ENCODE results near the gene NBEA.

Gene NBEA

DNA sequence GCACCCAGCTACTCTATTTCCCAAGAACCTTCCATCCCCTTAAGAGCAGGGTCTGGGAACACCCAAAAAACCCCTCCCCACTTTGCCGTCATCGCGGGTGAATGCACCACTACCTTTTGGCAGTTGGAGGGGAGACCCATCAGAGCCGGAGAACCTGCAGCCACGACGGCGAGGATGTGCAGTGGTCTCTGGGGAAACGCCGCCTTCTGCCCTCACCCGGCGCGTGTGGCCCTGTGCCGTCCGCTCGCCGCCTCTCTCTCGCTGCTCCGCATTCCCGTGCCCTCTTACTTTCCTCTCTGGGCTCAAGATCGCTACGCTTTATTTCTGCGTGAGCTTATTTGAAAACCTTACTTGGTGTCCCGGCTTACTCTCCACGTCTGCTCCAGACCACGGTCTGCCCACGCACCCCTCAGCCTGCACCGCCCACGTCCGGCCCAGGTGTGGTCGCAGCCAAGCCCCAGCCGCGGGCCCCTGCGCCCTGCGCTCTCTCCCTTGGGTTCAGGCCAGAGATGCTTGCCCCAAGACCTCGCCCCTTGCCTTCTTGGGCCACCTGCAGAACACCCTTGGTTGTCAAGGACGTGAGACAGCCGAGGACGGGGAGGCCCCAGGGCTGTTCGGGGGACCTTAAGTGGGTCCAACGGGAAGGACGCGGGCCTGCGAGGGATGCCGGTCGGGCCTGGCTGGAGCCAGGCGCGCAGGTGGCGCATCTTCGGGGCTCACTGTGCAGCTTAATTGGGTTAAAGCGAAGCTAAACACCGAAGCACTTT lies 536.4 kb downstream of the NBEA start:
- peak; percentile 59 for DNase-seq

DNA sequence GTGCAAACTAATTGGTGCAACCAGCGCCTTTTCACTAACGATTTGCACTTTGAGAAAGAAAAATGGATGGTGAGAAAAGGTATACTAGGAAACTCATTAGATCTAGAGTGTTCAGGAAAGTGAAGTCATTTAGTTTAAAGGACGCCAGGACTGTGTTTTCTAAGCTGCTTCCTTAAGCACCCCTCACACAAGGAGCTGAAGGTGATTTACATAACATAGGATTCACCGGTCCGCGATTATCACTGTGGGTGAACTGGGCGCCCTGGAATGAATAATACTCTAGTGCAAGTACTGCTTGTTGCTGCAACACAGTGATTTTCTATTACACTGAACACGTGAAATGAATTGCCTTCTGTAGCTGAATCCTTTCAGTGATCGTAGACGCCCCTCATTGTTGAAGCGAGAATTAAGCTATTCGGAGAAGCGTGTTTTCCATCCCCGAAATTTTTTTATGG lies 537.0 kb downstream of the NBEA start:
- DNase-seq: no peak

DNA sequence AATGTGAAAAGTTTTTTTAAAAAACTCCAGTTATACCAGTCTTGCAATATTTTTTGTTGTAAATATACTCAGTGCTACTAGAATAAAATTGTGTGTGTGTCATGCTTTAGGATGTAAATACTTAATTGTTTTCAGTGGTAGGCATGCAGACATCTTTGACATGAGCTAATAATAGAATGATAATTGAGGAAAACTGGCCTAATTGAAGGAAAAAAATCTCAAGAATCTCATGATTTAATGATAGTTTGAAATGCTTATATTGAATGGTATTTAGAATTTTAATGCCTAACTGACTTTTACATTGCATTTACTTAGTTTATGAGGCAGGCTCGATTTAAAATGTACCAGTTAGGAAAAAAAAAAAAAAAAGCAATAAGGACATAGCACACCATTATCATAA lies 537.6 kb downstream of the NBEA start:
- no peak for DNase-seq

DNA sequence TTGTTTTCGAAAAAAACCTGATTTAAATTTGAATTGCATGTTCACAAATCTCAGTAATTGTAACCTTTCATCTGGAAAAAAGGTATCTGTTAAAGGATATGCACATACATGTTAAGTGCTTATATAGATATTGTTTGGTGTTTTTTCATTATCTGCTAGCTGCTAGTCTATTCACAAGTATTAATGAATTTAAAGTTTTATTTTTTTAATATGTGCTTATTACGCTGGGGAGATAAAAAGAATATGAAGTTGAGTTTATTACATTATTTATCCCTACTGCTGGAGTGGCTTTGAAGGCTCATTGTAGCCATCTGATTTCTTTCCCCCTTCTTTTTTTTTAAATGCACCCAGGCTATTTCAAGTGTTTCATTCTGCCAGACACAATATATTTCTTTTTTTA lies 538.3 kb downstream of the NBEA start:
- no peak for DNase-seq

DNA sequence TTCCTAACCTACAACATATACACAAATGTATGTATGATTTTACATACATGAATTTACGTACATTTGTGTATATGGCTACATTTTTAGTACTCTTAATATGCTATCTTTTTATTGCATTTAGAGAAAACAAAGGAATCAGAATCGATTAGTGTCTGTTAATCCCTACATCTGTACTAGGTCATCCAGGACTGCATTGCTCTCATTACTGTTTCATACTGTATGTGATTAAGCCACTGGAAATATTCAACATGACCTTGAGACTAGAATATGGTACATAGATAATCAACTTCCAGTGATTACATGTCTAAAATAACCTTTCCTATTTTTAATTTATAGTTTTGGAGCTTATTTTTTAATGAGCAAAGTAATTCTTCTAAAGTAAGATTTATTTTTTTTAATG lies 539.7 kb downstream of the NBEA start:
- DNase-seq: no peak

DNA sequence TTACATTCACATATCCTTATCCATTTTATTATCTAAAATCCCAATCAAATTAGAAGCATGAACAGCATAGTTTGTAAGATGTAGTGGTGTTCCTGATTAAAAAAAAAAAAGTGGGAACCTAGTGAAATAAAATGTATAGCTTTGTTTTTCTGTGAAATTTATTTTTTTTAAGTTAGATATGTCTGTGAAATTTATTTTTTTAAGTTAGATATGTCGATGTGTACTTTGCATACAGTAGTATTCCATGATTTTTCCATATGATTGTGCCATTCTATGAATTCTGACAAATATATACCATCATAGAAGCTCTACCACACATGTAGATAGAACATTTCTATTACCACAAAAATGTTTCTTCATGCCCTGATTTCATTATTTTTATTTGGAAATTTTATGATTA lies 540.5 kb downstream of the NBEA start:
- no peak for DNase-seq

DNA sequence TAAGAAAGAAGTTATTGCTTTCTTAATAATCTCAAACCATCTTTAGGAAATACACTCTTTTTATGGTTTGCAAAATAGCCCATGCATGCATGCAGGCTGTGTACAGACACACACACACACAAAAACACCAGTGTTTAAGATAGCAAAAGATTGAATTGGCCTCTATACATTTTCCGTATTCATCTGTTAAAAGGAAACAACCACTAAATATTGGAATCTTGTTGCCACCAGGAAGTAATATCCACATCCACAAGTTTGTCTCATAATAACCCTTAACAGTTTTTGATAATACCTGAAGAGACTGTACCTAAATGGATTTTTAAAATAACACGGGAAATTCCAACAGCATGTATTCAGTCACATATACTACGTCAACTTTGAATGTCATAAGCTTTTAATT lies 541.7 kb downstream of the NBEA start:
- no peak for DNase-seq

DNA sequence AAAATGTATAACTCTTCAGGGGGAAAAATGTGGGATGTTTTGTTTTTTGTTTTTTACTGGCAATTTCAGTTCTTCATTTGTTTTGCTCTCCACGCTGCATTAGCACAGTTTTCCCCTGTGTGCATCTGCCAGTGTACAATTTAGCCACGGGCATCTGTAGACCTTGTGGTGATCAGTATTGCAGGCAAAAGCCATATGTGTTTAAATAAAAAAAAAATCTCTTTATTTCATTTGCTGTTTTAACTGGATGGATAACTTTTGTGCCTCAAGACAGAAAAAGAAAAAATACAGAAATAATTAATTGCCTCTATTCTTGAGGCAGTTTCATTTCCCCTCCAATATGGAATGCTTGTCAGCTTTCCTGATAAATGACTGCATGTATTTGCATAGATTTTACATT lies 542.3 kb downstream of the NBEA start:
- DNase-seq: no peak

DNA sequence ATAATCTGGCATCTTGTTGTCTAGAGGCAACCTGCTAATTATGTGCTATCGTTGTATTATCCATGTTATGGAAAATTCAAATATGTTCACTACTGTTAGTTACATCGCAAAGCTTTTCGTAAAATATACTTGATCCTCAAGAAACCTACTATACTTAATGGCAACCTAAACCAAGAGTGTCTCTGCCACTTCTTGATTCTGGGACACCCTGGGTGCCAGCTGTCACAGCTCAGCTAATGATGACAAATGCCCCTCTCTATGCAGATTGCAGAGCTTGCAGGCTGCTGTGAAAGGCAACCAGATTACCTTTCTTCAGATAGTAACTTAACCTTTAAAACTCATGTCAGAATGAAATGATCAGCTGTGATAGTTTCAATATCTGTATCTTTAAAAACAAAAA lies 543.4 kb downstream of the NBEA start:
- DNase-seq: no peak

DNA sequence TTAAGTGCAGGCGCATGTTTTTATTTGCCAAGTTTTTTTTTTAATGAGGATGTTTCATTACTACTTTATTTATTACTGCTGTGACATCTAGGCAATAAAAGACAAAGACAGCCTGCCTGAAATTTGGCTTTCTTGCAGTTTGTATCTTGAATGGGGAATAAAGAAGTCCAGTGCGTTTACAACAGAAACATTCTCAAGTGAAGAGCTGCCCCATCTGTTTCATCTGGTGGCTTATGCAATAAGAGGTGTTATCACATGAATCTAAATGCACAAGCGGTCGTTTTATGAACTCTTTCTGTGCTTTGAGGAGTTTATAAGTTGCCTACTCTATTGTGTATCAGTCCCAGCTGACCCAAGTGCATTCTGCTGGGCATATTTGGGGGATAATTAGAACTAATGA lies 547.0 kb downstream of the NBEA start:
- no peak for DNase-seq

DNA sequence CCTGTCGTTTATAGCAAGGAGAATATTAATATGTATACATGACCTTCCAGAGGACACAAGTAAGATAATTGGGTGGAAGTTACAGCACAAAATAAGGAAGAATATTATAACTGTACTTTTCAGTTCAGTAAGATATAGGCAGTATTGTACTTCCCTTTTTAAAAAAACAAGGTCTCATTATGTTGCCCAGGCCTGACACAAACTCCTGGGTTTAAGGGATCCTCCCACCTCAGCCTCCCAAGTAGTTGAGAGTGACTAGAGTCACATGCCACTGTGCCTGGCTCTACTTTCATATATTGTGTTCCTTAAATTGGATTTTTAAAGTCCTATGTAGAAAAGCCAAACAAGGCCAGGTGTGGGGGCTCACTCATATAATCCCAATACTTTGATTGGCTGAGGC lies 553.9 kb downstream of the NBEA start:
- no peak for DNase-seq

DNA sequence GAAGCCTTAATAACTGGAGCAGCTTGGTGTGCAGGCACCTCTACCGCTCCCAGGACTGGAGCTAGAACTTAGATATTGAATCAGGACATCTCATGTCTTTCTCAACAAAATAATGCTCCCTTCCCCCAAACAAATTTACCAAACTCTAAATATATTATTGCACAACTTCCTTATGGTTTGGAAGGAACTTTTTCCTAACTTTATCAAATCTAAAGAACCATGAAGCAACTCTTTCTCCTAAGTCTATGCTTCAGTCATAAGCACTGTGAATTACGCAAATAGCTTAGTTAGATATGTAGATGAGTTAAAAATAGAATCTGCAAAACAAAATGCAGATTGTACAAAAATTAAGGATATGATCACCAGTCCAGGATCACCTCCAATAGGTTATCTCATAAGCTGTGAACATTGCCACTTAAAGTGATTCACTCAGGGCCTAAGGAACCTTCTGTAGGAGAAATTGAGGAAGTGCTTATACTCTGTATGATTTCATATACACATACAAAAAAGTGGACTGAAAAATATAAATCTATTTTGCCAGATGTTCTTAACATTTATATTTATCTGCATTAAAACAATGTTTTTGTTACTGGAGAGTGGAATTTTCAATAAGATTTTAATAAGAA lies 554.8 kb downstream of the NBEA start:
- no peak for DNase-seq

DNA sequence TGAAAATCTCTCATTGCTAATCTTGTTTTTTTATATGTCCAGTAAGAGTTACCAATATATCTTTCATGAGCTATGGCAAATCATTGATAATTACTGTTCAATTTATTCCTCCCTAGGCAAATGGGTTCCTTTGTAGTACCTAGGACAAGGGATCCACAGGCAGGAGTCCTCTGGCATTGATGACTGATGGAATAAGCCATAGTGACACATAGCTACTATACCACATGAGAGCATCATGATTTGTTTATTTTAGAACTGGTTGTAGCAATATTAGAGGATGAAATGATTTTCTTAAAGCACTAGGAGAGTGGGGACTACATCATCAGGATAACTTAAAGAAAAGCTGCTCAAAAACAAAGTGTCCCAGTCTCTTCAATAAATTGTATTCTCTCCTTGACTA lies 556.2 kb downstream of the NBEA start:
- no peak for DNase-seq

DNA sequence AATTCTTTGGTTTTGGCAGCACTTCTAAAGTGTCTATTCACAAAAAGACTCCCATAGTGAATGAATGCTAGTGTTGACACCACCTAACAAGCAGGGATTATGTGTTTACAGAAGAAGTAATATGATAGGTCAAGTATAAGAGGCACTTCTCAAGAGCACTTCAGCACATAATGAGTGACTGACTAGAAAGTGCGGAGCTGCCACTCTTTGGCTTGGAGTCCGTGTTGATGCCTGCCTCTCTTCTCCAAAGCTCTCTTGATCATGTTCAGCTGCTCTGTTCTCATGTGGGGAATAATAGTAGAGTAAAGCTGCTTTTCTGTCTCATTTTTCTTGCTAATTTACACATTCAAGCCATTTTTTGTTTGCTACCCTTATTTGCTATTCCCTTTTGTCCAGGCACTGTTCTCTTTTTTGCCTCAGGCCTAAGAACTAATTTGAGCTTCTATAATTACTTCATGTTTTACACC lies 557.2 kb downstream of the NBEA start:
- no peak for DNase-seq

DNA sequence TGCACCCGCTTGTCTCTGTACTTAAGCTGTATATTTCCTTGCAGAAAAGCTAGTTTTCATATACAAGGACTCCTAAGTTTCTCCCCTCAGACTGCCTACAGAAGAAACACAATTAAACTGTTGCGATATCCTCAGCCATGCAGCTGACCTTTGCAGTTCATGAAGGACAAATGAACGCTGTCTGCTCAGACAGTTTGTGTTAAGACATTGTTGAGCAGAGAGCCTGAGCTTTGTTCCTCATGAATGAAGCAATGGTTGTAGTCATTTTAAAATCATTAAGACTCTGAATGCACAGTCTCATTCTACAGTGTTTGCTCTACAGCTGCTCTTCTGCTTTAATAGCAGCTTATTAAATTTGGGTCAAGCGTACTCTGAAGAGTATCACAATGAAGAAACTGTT lies 557.6 kb downstream of the NBEA start:
- no peak for DNase-seq

DNA sequence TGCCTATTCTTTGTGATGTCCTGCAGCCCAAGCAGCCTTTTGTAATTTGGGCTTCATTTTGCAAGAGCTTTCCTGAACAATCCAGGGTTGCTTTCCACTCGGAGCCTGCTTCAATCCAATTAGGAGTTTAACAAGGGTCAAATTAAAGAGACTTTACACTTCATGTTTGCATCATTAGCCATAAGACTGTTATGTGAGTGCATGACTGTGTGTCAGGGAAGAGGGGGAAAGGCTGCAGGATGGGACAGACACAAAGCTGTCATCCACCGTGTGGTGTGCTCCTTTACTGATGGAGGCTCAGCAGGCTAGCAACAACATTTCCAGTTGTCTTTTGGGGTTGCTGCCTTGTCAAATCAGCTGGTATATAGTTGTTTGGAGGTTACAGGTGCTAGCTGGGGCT lies 558.1 kb downstream of the NBEA start:
- DNase-seq: no peak

DNA sequence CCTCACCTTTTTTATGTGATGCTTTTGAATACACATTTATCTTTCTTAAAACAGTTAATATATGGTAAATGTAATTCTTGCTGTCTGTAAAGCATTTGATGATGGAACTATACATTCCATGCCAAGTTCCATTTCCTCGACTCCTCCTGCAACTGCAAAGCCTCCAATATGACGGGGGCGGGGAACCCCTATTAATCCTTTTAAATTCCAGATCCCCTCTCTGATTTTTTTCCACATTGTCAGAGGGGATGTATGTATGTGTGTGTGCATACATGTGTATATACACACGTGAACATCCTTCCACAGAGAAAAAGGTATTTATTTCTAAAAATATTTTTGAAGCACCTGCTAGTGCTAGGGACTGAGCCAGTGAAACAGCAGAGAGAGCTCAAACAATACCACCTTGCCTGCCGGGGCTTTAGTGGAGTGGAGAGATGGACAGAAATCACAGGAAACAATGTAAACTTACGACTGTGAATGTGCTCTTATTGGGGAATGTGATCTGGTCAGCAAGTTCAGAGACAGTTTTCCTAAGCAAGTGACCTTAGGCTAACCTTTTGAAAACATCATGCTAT lies 559.7 kb downstream of the NBEA start:
- no peak for DNase-seq

DNA sequence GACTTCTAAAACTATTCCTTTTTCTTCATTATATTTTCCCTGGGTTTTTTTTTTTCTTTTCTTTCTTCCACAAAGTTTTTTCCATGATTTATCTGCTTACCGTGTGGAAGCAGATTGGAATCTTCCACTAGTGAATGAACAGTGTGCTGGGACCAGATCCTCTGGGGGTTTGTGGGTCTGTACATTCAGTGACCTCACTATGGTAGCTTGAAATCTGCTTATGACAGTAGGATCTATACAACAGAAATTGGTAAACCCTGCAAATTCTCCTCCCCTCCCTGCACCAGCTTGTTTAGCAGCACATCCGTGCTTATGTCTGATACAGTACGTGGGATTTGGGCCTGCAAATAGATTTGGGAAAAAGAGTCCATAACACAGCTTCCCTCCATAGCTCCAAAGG lies 560.4 kb downstream of the NBEA start:
- DNase-seq: no peak

DNA sequence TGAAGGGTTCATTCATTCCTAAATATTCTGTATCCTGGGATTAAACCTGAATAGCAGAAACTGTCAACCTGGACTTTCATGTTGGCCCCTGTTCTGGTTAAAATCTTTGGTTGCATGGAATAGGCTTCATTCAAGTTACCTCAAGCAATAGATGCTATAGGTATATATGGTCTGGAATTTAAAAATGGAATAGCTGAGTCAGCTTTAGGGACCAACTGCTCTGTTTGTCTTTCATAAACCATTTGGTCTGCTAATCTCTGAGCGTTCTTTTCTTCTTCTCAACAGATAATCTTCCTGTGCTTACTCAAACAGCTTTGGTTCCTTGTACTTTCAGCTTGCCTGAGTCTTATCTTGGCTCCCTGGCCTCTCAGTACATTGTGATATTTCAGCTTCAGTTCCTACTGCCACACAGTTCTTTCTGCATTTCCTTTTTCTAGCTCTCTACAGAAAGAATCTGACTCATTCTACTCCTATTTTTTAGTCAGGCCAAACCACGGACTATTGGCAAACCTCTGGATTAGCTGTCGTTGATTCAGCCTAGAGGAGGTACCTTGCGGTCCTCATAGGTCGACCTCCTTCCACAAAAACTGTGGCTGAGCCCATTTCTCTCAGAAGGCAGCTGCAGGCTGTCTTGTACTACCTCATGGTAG lies 570.3 kb downstream of the NBEA start:
- no peak for DNase-seq

DNA sequence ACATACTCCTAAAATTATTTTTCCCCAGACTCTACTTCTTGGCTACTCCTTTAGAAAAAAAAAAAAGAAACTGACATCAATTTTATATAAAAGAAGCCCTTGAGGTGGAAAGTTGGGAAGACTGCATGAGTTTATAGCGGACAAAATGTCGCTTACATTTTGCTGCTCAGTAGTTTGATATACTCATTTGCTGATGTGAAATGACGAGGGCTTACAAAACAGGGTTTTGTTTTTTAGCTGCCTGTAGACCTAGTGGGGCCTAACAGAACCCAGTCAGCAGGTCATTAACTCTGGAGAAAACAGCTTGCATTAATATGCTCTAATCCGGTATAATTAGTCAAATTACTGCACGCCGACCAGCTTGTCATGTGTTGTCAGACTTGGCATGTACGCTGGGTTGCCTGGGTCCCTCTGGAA lies 572.0 kb downstream of the NBEA start:
- no peak for DNase-seq

DNA sequence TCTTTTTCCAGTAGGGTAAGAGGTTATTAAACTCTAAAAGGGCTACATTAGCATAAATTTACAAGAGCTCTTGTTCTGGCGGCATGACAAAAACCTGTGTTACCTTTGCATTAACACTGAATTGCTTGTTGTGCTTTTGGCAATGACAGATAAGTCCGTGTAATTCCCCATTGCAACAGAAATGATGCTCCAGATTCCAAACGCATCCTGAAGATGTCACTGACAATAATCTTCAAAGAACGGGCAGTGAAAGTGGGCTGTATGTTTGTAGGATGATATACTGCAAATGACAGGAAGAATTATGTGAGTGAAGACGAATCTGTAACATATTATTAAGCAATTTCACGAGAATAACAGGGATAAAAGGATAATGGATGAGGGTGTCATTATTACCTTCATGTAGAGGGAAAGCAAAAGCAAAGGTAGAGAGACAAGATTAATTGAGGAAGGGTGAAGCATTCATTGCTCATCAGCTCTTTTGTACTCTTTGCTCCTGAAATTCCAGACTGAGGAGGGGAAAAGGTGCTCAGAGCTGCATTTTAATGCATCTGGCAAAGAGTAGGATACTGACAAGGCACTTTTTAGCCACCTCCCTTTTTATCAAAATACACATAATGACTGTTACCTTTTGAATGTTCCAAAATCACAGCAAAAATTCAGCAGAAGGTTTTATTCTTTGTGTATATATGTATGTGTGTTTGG lies 572.9 kb downstream of the NBEA start:
- no peak for DNase-seq

DNA sequence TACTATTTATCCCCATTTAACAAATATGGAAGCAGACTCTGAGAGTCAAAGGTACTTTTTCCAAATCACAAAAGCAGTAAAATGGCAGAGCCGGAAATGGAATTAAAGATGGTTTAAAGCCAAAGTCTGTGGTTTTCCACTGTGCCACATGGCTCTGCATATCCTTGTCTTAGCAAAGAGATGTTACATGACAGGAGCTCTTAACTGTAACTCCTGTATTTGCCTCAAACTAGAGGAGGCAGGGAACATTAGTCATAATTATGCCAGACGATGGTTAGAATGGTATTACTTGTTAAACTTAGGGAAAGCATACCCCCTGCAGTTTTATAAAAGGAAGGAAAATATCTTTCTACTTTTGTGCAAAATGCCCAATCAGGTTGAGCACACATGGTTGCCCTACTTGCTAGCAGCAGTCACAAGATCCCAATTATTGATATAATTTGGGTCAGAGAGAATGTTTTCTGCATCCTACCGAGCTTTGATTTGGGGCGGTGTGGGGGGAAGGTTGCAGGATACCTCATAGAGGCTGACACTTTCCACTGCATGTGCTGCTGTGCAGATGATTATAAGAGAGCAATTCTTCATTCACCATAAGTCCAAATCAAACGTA lies 576.4 kb downstream of the NBEA start:
- DNase-seq: no peak

DNA sequence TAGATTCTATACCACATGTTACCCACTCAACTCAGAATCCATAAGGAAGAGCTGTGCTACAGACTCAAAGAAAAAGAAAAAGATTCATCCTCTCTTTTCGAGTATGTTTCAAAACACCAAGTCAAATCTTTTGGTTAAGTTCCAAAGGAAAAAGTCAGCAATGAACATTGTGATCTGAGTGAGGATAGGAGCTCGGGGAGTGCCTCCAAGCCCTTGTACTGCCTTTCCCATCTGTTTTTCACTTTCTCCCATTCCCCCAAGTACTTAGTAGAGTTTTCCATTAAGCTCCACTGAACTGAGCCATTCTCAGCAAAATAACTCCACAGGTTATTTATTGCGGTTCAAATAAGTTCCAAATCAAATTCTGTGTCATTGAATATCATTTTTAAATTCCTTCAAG lies 582.1 kb downstream of the NBEA start:
- no peak for DNase-seq
